H9 (cell line): ENCODE results near the gene RHOV. TPM values are rescaled to one million over a fixed set of nuclear protein-coding genes. Genes with fewer than 3 reads are reported as not detected.

Experiments
- DNase-seq: peaks from one replicate; pipeline ENCODE4 v3.0.0-alpha.2; 2017
- H2AFZ ChIP-seq: one replicate; pipeline ENCODE4 v1.6.1; 2013; ENCODE audit warnings: mild to moderate bottlenecking, low read length, control low read depth, moderate library complexity
- H2AK5ac ChIP-seq: 2 replicates; pipeline ENCODE4 v1.6.1; 2013; ENCODE audit warnings: low read length, control low read depth, mixed read lengths; ENCODE audit not compliant: insufficient read length
- H2BK120ac ChIP-seq: one replicate; pipeline ENCODE4 v1.6.1; 2013; ENCODE audit warnings: low read depth, mild to moderate bottlenecking, low read length, control low read depth, inconsistent platforms; ENCODE audit not compliant: poor library complexity, severe bottlenecking
- H2BK12ac ChIP-seq: 2 replicates; pipeline ENCODE4 v1.6.1; 2013; ENCODE audit warnings: low read length, control low read depth, mixed read lengths, low read depth; ENCODE audit not compliant: insufficient read length
- H2BK15ac ChIP-seq: 2 replicates; pipeline ENCODE4 v1.6.1; 2013; ENCODE audit warnings: low read depth, low read length, control low read depth
- H2BK20ac ChIP-seq: one replicate; pipeline ENCODE4 v1.6.1; 2013; ENCODE audit warnings: low read depth, mild to moderate bottlenecking, low read length, control low read depth, inconsistent platforms; ENCODE audit not compliant: poor library complexity, severe bottlenecking
- H2BK5ac ChIP-seq: 2 replicates; pipeline ENCODE4 v1.6.1; 2013; ENCODE audit warnings: low read length, control low read depth, mixed read lengths; ENCODE audit not compliant: insufficient read length
- H3K14ac ChIP-seq: 2 replicates; pipeline ENCODE4 v1.6.1; 2013; ENCODE audit warnings: low read length, control low read depth; ENCODE audit not compliant: insufficient read depth
- H3K18ac ChIP-seq: 2 replicates; pipeline ENCODE4 v1.6.1; 2013; ENCODE audit warnings: low read depth, mild to moderate bottlenecking, mixed read lengths, low read length, control low read depth; ENCODE audit not compliant: insufficient read length
- H3K23ac ChIP-seq: 2 replicates; pipeline ENCODE4 v1.6.1; 2013; ENCODE audit warnings: low read length, control low read depth, mixed read lengths, low read depth; ENCODE audit not compliant: insufficient read length
- H3K23me2 ChIP-seq: 2 replicates; pipeline ENCODE4 v1.6.1; 2013; ENCODE audit warnings: low read depth, mild to moderate bottlenecking, mixed read lengths, low read length, control low read depth; ENCODE audit not compliant: insufficient read length, poor library complexity, severe bottlenecking
- H3K27ac ChIP-seq: 2 replicates; pipeline ENCODE4 v1.5.1; 2013; ENCODE audit warnings: low read length, control low read depth, mixed read lengths, low read depth; ENCODE audit not compliant: insufficient read length
- H3K27me3 ChIP-seq: 2 replicates; pipeline ENCODE4 v1.6.1; 2013; ENCODE audit warnings: low read length, control low read depth, inconsistent platforms; ENCODE audit not compliant: insufficient read depth
- H3K4ac ChIP-seq: 2 replicates; pipeline ENCODE4 v1.6.1; 2013; ENCODE audit warnings: low read depth, mild to moderate bottlenecking, control low read depth, inconsistent platforms, low read length, moderate library complexity
- H3K4me1 ChIP-seq: 2 replicates; pipeline ENCODE4 v1.6.1; 2013; ENCODE audit warnings: low read length, control low read depth, inconsistent platforms; ENCODE audit not compliant: insufficient read depth
- H3K4me2 ChIP-seq: 2 replicates; pipeline ENCODE4 v1.6.1; 2013; ENCODE audit warnings: low read length, control low read depth, mixed read lengths; ENCODE audit not compliant: insufficient read length, insufficient read depth
- H3K56ac ChIP-seq: 2 replicates; pipeline ENCODE4 v1.6.1; 2013; ENCODE audit warnings: low read depth, mild to moderate bottlenecking, mixed read lengths, low read length, control low read depth; ENCODE audit not compliant: insufficient read length
- H3K79me1 ChIP-seq: 2 replicates; pipeline ENCODE4 v1.6.1; 2013; ENCODE audit warnings: low read depth, mild to moderate bottlenecking, moderate library complexity, low read length, control low read depth, inconsistent platforms; ENCODE audit not compliant: insufficient read depth, poor library complexity, severe bottlenecking
- H3K79me2 ChIP-seq: 2 replicates; pipeline ENCODE4 v1.6.1; 2013; ENCODE audit warnings: low read length, control low read depth, inconsistent platforms; ENCODE audit not compliant: insufficient read depth
- H3K9ac ChIP-seq: 2 replicates; pipeline ENCODE4 v1.6.1; 2013; ENCODE audit warnings: low read length, control low read depth, mixed read lengths; ENCODE audit not compliant: insufficient read length; ENCODE audit errors: extremely low read depth
- H3K9me3 ChIP-seq: one replicate; pipeline ENCODE4 v1.6.1; 2013; ENCODE audit warnings: low read depth, low read length, inconsistent platforms; ENCODE audit not compliant: control insufficient read depth
- H3T11ph ChIP-seq: one replicate; pipeline ENCODE4 v1.6.1; 2013; ENCODE audit warnings: mild to moderate bottlenecking, low read length, control low read depth, inconsistent platforms
- H4K20me1 ChIP-seq: one replicate; pipeline ENCODE4 v1.6.1; 2013; ENCODE audit not compliant: control insufficient read depth, insufficient read length, insufficient read depth
- H4K5ac ChIP-seq: 2 replicates; pipeline ENCODE4 v1.6.1; 2013; ENCODE audit warnings: low read depth, mild to moderate bottlenecking, mixed read lengths, low read length, control low read depth; ENCODE audit not compliant: insufficient read length
- H4K8ac ChIP-seq: replicated peaks from 2 replicates; pipeline ENCODE4 v1.6.1; 2013; ENCODE audit warnings: low read length, control low read depth, mixed read lengths, low read depth; ENCODE audit not compliant: insufficient read length
- H4K91ac ChIP-seq: 2 replicates; pipeline ENCODE4 v1.6.1; 2013; ENCODE audit warnings: low read depth, mild to moderate bottlenecking, moderate library complexity, mixed read lengths, low read length, control low read depth; ENCODE audit not compliant: insufficient read length
- H3K27ac Mint-ChIP-seq, 3 experiments: 2 replicates in 2 of 3; 3 replicates in 1 of 3; pipeline ENCODE4 v1.8.0; 2020 to 2021; ENCODE audit warnings: mixed read lengths in 3 of 3, mild to moderate bottlenecking in 1 of 3, moderate library complexity in 1 of 3
- H3K27me3 Mint-ChIP-seq: 2 replicates; pipeline ENCODE4 v1.8.0; 2021; ENCODE audit warnings: low read depth, mild to moderate bottlenecking, moderate library complexity, mixed read lengths
- H3K36me3 Mint-ChIP-seq, 3 experiments: 2 replicates in 2 of 3; 3 replicates in 1 of 3; pipeline ENCODE4 v1.8.0; 2020 to 2021; ENCODE audit warnings: low read depth in 3 of 3, mixed read lengths in 3 of 3; ENCODE audit not compliant: insufficient read depth in 1 of 3
- H3K4me1 Mint-ChIP-seq, 2 experiments: 2 replicates each; pipeline ENCODE4 v1.8.0; 2020; ENCODE audit warnings: mixed read lengths in 2 of 2
- H3K4me3 Mint-ChIP-seq, 2 experiments: 2 replicates in 1 of 2; 3 replicates in 1 of 2; pipeline ENCODE4 v1.8.0; 2020 to 2021; ENCODE audit warnings: mild to moderate bottlenecking in 2 of 2, mixed read lengths in 2 of 2, moderate library complexity in 1 of 2
- H3K9me3 Mint-ChIP-seq, 2 experiments: 2 replicates in 1 of 2; 3 replicates in 1 of 2; pipeline ENCODE4 v1.8.0; 2020; ENCODE audit warnings: mild to moderate bottlenecking in 2 of 2, mixed read lengths in 2 of 2, moderate library complexity in 1 of 2
- CTCF ChIP-seq: fragments of 200-600 bp; sonication (generic); conservative IDR thresholded peaks from 3 replicates; pipeline ENCODE4 v1.8.0; 2021; ENCODE audit warnings: antibody characterized with exemption, mild to moderate bottlenecking
- WGBS: extraction: QIAGEN DNeasy Blood & Tissue Kit; methylation state at CpG from one replicate; pipeline ENCODE4 v1.1.7; 2013; ENCODE audit warnings: missing lambda C conversion rate, low lambda C conversion rate, mixed read lengths; ENCODE audit not compliant: insufficient read length; ENCODE audit errors: extremely low coverage; 5-methylcytosine and 5-hydroxymethylcytosine counted together
- total RNA-seq: library from RNA; stranded (reverse); gene quantifications from 2 replicates; pipeline ENCODE4 v1.2.1, GENCODE V29; 2021

The RHOV gene
- total RNA-seq, 1 experiment from 2014 or later: 3.9 TPM

- H3K23me2 ChIP-seq: peaks cover 11% of the 10 kb centered on the region
- no peak within 1 kb of the TSS for H3K56ac ChIP-seq
- H3K14ac ChIP-seq: peak within 1 kb of the TSS; percentile 76
- no peak within 1 kb of the TSS for H2AFZ ChIP-seq
- H3K79me1 ChIP-seq: peaks cover 5% of the 10 kb centered on the region
- Mint-ChIP-seq H3K27me3 (peaks cover 4% of the 10 kb centered on the region), H3K36me3 (peaks cover 16 to 32% (median 24%) of the 10 kb centered on the region in 3 experiments), H3K4me1 (peaks cover 41% of the 10 kb centered on the region in 2 experiments), H3K9me3 (no peaks in the 10 kb centered on the region), H3K27ac (peak within 1 kb of the TSS; percentile 40 to 95 (median 87); a peak in 6 of 7 replicates), H3K4me3 (peak within 1 kb of the TSS; percentile 94)
- H2BK120ac ChIP-seq: no peak within 1 kb of the TSS
- H3K4me1 ChIP-seq: peaks cover 17% of the 10 kb centered on the region
- no peaks in the 10 kb centered on the region for H3K9me3 ChIP-seq
- no peak within 1 kb of the TSS for H2BK12ac ChIP-seq
- peak within 1 kb of the TSS; percentile 95 for H3K4me2 ChIP-seq
- TF ChIP-seq CTCF: no peak; the same call in 2 of the 3 replicates
- no peak within 1 kb of the TSS for H4K8ac ChIP-seq
- no peak within 1 kb of the TSS for H2AK5ac ChIP-seq
- no peak within 1 kb of the TSS for H3T11ph ChIP-seq
- H3K9ac ChIP-seq: peak within 1 kb of the TSS; percentile 56
- no peak within 1 kb of the TSS for H2BK5ac ChIP-seq
- H4K5ac ChIP-seq: no peak within 1 kb of the TSS
- no peak within 1 kb of the TSS for H3K4ac ChIP-seq
- peaks cover 8% of the 10 kb centered on the region; the same call in 1 of the 2 replicates for H3K79me2 ChIP-seq
- peak; percentile 63 for DNase-seq
- H4K20me1 ChIP-seq: no peaks in the 10 kb centered on the region
- no CpG with 5 or more reads among the region's 89 CpGs for WGBS
- no peak within 1 kb of the TSS for H3K23ac ChIP-seq
- no peak within 1 kb of the TSS for H3K27ac ChIP-seq
- no peak within 1 kb of the TSS for H2BK15ac ChIP-seq
- H4K91ac ChIP-seq: no peak within 1 kb of the TSS
- no peaks in the 10 kb centered on the region for H3K27me3 ChIP-seq
- peak within 1 kb of the TSS; percentile 52 for H3K18ac ChIP-seq
- no peak within 1 kb of the TSS for H2BK20ac ChIP-seq
These were observed 29.9 kb downstream of the RHOV start, which contains the start of gene SPINT1 for GRCh38 chr15:40843885-40844695. TSS of gene SPINT1 (plus strand) at chr15:40844048. CDS start at chr15:40844555, 507 bp downstream.
